SK-N-SH (cell line): ENCODE results near the gene DHRS13.

Experiments used
- CHD2 ChIP-seq: fragments of 150-350 bp; IDR thresholded peaks from 2 replicates; pipeline ENCODE4 v1.6.1; 2018; ENCODE audit warnings: low read length; ENCODE audit not compliant: partially characterized antibody
- EP300 ChIP-seq, 2 experiments: IDR thresholded peaks; 2 replicates each; pipeline versions ENCODE4 v1.4.0 to v1.6.1; 2012; ENCODE audit warnings: borderline replicate concordance in 1 of 2, low read depth in 1 of 2, low read length in 1 of 2
- EZH2phosphoT487 ChIP-seq: fragments of 200-600 bp; sonication (generic); IDR thresholded peaks from 2 replicates; pipeline ENCODE4 v1.6.1; 2017; ENCODE audit warnings: low read depth, mixed run types, mild to moderate bottlenecking, antibody characterized with exemption, moderate library complexity, borderline replicate concordance
- JUND ChIP-seq: IDR thresholded peaks from 2 replicates; pipeline ENCODE4 v1.4.0; 2012
- MEF2A ChIP-seq: IDR thresholded peaks from 2 replicates; pipeline ENCODE4 v1.4.0; 2012; ENCODE audit warnings: low read depth, borderline replicate concordance
- POLR2AphosphoS5 ChIP-seq: IDR thresholded peaks from 2 replicates; pipeline ENCODE4 v1.6.1; 2012; ENCODE audit warnings: low read depth, low read length
- RFX5 ChIP-seq: IDR thresholded peaks from 2 replicates; pipeline ENCODE4 v1.6.1; 2012; ENCODE audit warnings: mild to moderate bottlenecking, improper control_type of control experiment, low read length
- SIN3A ChIP-seq: IDR thresholded peaks from 2 replicates; pipeline ENCODE4 v1.6.1; 2012; ENCODE audit warnings: low read depth, mild to moderate bottlenecking, low read length, moderate library complexity, borderline replicate concordance
- SMC3 ChIP-seq: IDR thresholded peaks from 2 replicates; pipeline ENCODE4 v1.6.1; 2012; ENCODE audit warnings: low read depth, low read length, improper control_type of control experiment
- TCF12 ChIP-seq: IDR thresholded peaks from 2 replicates; pipeline ENCODE4 v1.4.0; 2012
- TEAD4 ChIP-seq: IDR thresholded peaks from 2 replicates; pipeline ENCODE4 v1.4.0; 2012; ENCODE audit warnings: mild to moderate bottlenecking, borderline replicate concordance; ENCODE audit not compliant: insufficient read depth
- YY1 ChIP-seq: IDR thresholded peaks from 2 replicates; pipeline ENCODE4 v1.4.0; 2012; ENCODE audit warnings: low read depth, mild to moderate bottlenecking
- TF ChIP-seq, protein P1 (sequence below): fragments of 200-600 bp; sonication (generic); IDR thresholded peaks from 2 replicates; pipeline ENCODE4 v1.6.1; 2017; ENCODE audit warnings: antibody characterized with exemption, mild to moderate bottlenecking, moderate library complexity

DNA sequence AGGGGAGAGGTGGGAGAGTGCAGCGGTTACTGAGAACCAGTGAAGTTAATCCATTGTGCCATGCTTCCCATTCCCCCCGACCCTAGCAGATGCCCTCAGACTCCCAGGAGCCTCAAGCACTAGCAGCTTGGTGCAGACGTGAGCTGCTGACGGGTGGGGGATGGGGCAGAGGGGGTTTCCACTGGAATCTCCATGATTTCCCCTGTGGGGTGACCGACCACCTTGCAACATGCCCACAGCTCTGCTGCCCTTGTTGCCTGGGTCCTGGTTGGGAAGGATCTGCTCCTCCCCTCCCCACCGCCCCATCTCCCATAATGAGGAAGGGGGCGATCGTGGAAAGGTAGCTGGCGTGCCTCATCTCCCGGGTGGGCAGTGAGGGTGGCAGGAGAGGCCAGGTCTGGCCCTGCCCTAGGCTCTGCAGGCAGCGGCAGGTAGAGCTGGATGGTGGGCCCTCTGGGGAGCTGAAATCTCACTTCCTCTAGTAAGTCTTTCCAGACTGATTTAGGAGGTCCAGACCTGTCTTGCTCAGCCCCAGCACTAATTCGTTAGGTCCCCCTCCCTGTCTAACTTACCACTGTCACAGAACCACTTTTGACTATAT, 14.9 kb downstream of the DHRS13 start:
- no peak for TF ChIP-seq YY1
- TF ChIP-seq, protein P1, sequence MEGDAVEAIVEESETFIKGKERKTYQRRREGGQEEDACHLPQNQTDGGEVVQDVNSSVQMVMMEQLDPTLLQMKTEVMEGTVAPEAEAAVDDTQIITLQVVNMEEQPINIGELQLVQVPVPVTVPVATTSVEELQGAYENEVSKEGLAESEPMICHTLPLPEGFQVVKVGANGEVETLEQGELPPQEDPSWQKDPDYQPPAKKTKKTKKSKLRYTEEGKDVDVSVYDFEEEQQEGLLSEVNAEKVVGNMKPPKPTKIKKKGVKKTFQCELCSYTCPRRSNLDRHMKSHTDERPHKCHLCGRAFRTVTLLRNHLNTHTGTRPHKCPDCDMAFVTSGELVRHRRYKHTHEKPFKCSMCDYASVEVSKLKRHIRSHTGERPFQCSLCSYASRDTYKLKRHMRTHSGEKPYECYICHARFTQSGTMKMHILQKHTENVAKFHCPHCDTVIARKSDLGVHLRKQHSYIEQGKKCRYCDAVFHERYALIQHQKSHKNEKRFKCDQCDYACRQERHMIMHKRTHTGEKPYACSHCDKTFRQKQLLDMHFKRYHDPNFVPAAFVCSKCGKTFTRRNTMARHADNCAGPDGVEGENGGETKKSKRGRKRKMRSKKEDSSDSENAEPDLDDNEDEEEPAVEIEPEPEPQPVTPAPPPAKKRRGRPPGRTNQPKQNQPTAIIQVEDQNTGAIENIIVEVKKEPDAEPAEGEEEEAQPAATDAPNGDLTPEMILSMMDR: no peak
- TF ChIP-seq EZH2phosphoT487: no peak
- no peak for TF ChIP-seq JUND
- TF ChIP-seq TEAD4: no peak
- TF ChIP-seq CHD2: no peak
- TF ChIP-seq SMC3: no peak
- no peak for TF ChIP-seq TCF12
- no peak for TF ChIP-seq MEF2A
- TF ChIP-seq POLR2AphosphoS5: no peak
- no peak for TF ChIP-seq SIN3A
- no peak for TF ChIP-seq EP300 (IDR thresholded peaks at IDR 0.05; ENCODE audit: borderline replicate concordance in 1 of 2, low read depth in 1 of 2, low read length in 1 of 2)
- TF ChIP-seq RFX5: no peak
